H1 (cell line): ENCODE results near the gene CCDC171. TPM values are rescaled to one million over a fixed set of nuclear protein-coding genes. Genes with fewer than 3 reads are reported as not detected.

ENCODE experiments used
- CTCF ChIA-PET: fragments of 300-600 bp; sonication (Branson Sonifier 250); formaldehyde crosslinking; loops from one replicate; lab custom pipeline; 2021; ENCODE audit not compliant: partially characterized antibody; lab: Charles Lee
- POLR2A ChIA-PET: fragments of 300-600 bp; sonication (Branson Sonifier 250); formaldehyde crosslinking; loops from one replicate; lab custom pipeline; 2021; ENCODE audit warnings: inconsistent platforms; ENCODE audit not compliant: partially characterized antibody; lab: Charles Lee
- DNase-seq, 2 experiments: peaks; one replicate each; pipeline versions ENCODE4 v3.0.0 to v3.0.0-alpha.2; 2010 to 2022; ENCODE audit warnings: low spot score in 2 of 2, low read depth in 1 of 2, mixed read lengths in 1 of 2
- FAIRE-seq: peaks from 2 replicates; lab custom pipeline; 2011; peaks lifted over from hg19 to GRCh38; lab: Jason Lieb, UNC
- H2AFZ ChIP-seq: 2 replicates; pipeline ENCODE4 v1.8.1; 2012; ENCODE audit warnings: low read length, inconsistent platforms
- H2AK5ac ChIP-seq: 2 replicates; pipeline ENCODE4 v1.6.1; 2013; ENCODE audit warnings: low read depth, low read length
- H2BK120ac ChIP-seq: replicated peaks from 2 replicates; pipeline ENCODE3; 2013; ENCODE audit warnings: low read depth, low read length, inconsistent platforms
- H2BK12ac ChIP-seq: 2 replicates; pipeline ENCODE4 v1.6.1; 2013; ENCODE audit warnings: low read depth, low read length
- H2BK15ac ChIP-seq: 2 replicates; pipeline ENCODE4 v1.6.1; 2013; ENCODE audit warnings: low read length
- H2BK20ac ChIP-seq: 2 replicates; pipeline ENCODE4 v1.6.1; 2013; ENCODE audit warnings: low read length
- H2BK5ac ChIP-seq: 2 replicates; pipeline ENCODE4 v1.6.1; 2013; ENCODE audit warnings: low read depth, low read length
- H3K14ac ChIP-seq: 2 replicates; pipeline ENCODE4 v1.6.1; 2013; ENCODE audit warnings: inconsistent platforms; ENCODE audit not compliant: insufficient read length
- H3K18ac ChIP-seq: 2 replicates; pipeline ENCODE4 v1.6.1; 2013; ENCODE audit warnings: low read length; ENCODE audit errors: extremely low read depth
- H3K23ac ChIP-seq: 2 replicates; pipeline ENCODE4 v1.6.1; 2013; ENCODE audit warnings: inconsistent platforms; ENCODE audit not compliant: insufficient read length
- H3K23me2 ChIP-seq: 2 replicates; pipeline ENCODE4 v1.6.1; 2013; ENCODE audit warnings: low read depth, low read length
- H3K27ac ChIP-seq: 2 replicates; pipeline ENCODE4 v1.6.1; 2011; ENCODE audit warnings: low read depth, low read length, inconsistent platforms
- H3K27me3 ChIP-seq, 4 experiments: replicated peaks in 1 of 4; 1 replicate in 1 of 4; 2 replicates in 3 of 4; pipeline versions ENCODE4 v1.6.1 to v1.8.1; 2011 to 2013; ENCODE audit warnings: low read length in 3 of 4, mild to moderate bottlenecking in 3 of 4, inconsistent platforms in 2 of 4, mixed read lengths in 2 of 4, moderate library complexity in 1 of 4; ENCODE audit not compliant: control insufficient read depth in 3 of 4, insufficient read depth in 3 of 4; ENCODE audit errors: extremely low read depth in 1 of 4
- H3K36me3 ChIP-seq, 4 experiments: 2 replicates each; pipeline versions ENCODE4 v1.6.1 to v1.8.1; 2011 to 2013; ENCODE audit warnings: mild to moderate bottlenecking in 4 of 4, low read length in 3 of 4, moderate library complexity in 2 of 4, control low read depth in 1 of 4, inconsistent platforms in 1 of 4; ENCODE audit not compliant: insufficient read depth in 4 of 4, control insufficient read depth in 2 of 4
- H3K4ac ChIP-seq: replicated peaks from 2 replicates; pipeline ENCODE3; 2013; ENCODE audit warnings: low read length, low read depth, mixed read lengths, inconsistent platforms; ENCODE audit not compliant: insufficient read length
- H3K4me1 ChIP-seq, 4 experiments: replicated peaks in 1 of 4; 1 replicate in 1 of 4; 2 replicates in 3 of 4; pipeline versions ENCODE4 v1.6.1 to v1.8.1; 2011 to 2013; ENCODE audit warnings: low read length in 3 of 4, inconsistent platforms in 2 of 4, mixed read lengths in 1 of 4; ENCODE audit not compliant: insufficient read depth in 4 of 4, control insufficient read depth in 3 of 4
- H3K4me2 ChIP-seq, 2 experiments: 2 replicates each; pipeline versions ENCODE4 v1.6.1 to v1.8.1; 2011 to 2013; ENCODE audit warnings: low read depth in 2 of 2, low read length in 2 of 2, control low read depth in 1 of 2, inconsistent platforms in 1 of 2, mild to moderate bottlenecking in 1 of 2; ENCODE audit not compliant: insufficient read depth in 1 of 2
- H3K4me3 ChIP-seq, 4 experiments: fragments of 200-600, 300-600 bp in 1 of 4; sonication (generic), shearing (Covaris generic), sonication (Bioruptor Twin) in 1 of 4; 2 replicates each; pipeline versions ENCODE4 v1.5.1 to v1.8.1; 2011 to 2016; ENCODE audit warnings: low read length in 4 of 4, low read depth in 3 of 4, control low read depth in 2 of 4, inconsistent platforms in 2 of 4, mild to moderate bottlenecking in 2 of 4, mixed read lengths in 1 of 4, moderate library complexity in 1 of 4; ENCODE audit not compliant: insufficient read depth in 2 of 4; ENCODE audit errors: extremely low read depth in 1 of 4
- H3K56ac ChIP-seq: replicated peaks from 2 replicates; pipeline ENCODE3; 2013; ENCODE audit warnings: low read depth, mild to moderate bottlenecking, mixed read lengths, low read length, inconsistent platforms; ENCODE audit not compliant: insufficient read length
- H3K79me1 ChIP-seq: 2 replicates; pipeline ENCODE4 v1.6.1; 2013; ENCODE audit warnings: low read depth, low read length, control low read depth
- H3K79me2 ChIP-seq, 2 experiments: 2 replicates each; pipeline versions ENCODE4 v1.6.1 to v1.8.1; 2012 to 2013; ENCODE audit warnings: low read length in 2 of 2, mild to moderate bottlenecking in 2 of 2, inconsistent platforms in 1 of 2; ENCODE audit not compliant: insufficient read depth in 2 of 2, control insufficient read depth in 1 of 2
- H3K9ac ChIP-seq, 4 experiments: replicated peaks in 1 of 4; 1 replicate in 1 of 4; 2 replicates in 3 of 4; pipeline versions ENCODE4 v1.6.1 to v1.8.1; 2011 to 2013; ENCODE audit warnings: low read depth in 3 of 4, low read length in 3 of 4, control low read depth in 2 of 4, mild to moderate bottlenecking in 2 of 4, moderate library complexity in 2 of 4, inconsistent platforms in 1 of 4; ENCODE audit errors: extremely low read depth in 1 of 4
- H3K9me3 ChIP-seq, 2 experiments: 2 replicates each; pipeline versions ENCODE4 v1.6.1 to v1.8.1; 2012 to 2013; ENCODE audit warnings: mild to moderate bottlenecking in 2 of 2, moderate library complexity in 2 of 2, control low read depth in 1 of 2, inconsistent platforms in 1 of 2, low read depth in 1 of 2, low read length in 1 of 2, mixed read lengths in 1 of 2; ENCODE audit not compliant: insufficient read depth in 2 of 2
- H4K20me1 ChIP-seq, 2 experiments: replicated peaks in 1 of 2; 2 replicates each; pipeline versions ENCODE3 to v1.8.1; 2011 to 2013; ENCODE audit warnings: inconsistent platforms in 2 of 2, low read length in 2 of 2, mild to moderate bottlenecking in 1 of 2; ENCODE audit not compliant: insufficient read depth in 2 of 2, control insufficient read depth in 1 of 2
- H4K5ac ChIP-seq: 2 replicates; pipeline ENCODE4 v1.6.1; 2013; ENCODE audit warnings: low read length, low read depth, mixed read lengths, inconsistent platforms; ENCODE audit not compliant: insufficient read length
- H4K8ac ChIP-seq: 2 replicates; pipeline ENCODE4 v1.8.0; 2013; ENCODE audit warnings: mild to moderate bottlenecking, moderate library complexity, low read length, inconsistent platforms; ENCODE audit not compliant: insufficient read depth; ENCODE audit errors: extremely low read depth
- H4K91ac ChIP-seq: replicated peaks from 2 replicates; pipeline ENCODE3; 2013; ENCODE audit warnings: low read length, mixed read lengths, inconsistent platforms; ENCODE audit not compliant: insufficient read length
- BACH1 ChIP-seq: IDR thresholded peaks from 2 replicates; pipeline ENCODE4 v1.6.1; 2012; ENCODE audit warnings: low read length, improper control_type of control experiment
- BCL11A ChIP-seq, 2 experiments: IDR thresholded peaks; one replicate each; pipeline ENCODE4 v1.6.1; 2011; ENCODE audit warnings: low read depth in 2 of 2, low read length in 2 of 2, mild to moderate bottlenecking in 2 of 2
- CTBP2 ChIP-seq: IDR thresholded peaks from 2 replicates; pipeline ENCODE4 v1.7.0; 2011; ENCODE audit warnings: borderline replicate concordance, mild to moderate bottlenecking, moderate library complexity, mixed read lengths, low read length; ENCODE audit not compliant: insufficient read depth, insufficient read length
- EP300 ChIP-seq, 2 experiments: IDR thresholded peaks; 1 replicate in 1 of 2; 2 replicates in 1 of 2; pipeline ENCODE4 v1.6.1; 2011 to 2012; ENCODE audit warnings: low read depth in 2 of 2, low read length in 2 of 2, mild to moderate bottlenecking in 2 of 2, borderline replicate concordance in 1 of 2, inconsistent platforms in 1 of 2, moderate library complexity in 1 of 2
- GTF2F1 ChIP-seq: IDR thresholded peaks from 2 replicates; pipeline ENCODE4 v1.6.1; 2012; ENCODE audit warnings: low read depth, low read length, improper control_type of control experiment, borderline replicate concordance
- HDAC6 ChIP-seq: IDR thresholded peaks from one replicate; pipeline ENCODE4 v1.7.1; 2012; ENCODE audit warnings: low read depth, mild to moderate bottlenecking, inconsistent platforms, low read length, moderate library complexity
- KDM4A ChIP-seq: IDR thresholded peaks from one replicate; pipeline ENCODE4 v1.7.1; 2012; ENCODE audit warnings: low read depth, mild to moderate bottlenecking, moderate library complexity, low read length, inconsistent platforms; ENCODE audit not compliant: severe bottlenecking
- POLR2A ChIP-seq, 2 experiments: IDR thresholded peaks; 1 replicate in 1 of 2; 2 replicates in 1 of 2; pipeline ENCODE4 v1.6.1; 2011; ENCODE audit warnings: low read depth in 2 of 2, low read length in 2 of 2, mild to moderate bottlenecking in 2 of 2; ENCODE audit errors: control extremely low read depth in 1 of 2
- RBBP5 ChIP-seq: IDR thresholded peaks from 2 replicates; pipeline ENCODE4 v1.7.1; 2012; ENCODE audit warnings: low read depth, mild to moderate bottlenecking, inconsistent platforms, low read length, moderate library complexity, borderline replicate concordance
- SIX5 ChIP-seq: IDR thresholded peaks from 2 replicates; pipeline ENCODE4 v1.6.1; 2011; ENCODE audit warnings: mild to moderate bottlenecking, low read depth, low read length
- SRF ChIP-seq: IDR thresholded peaks from 2 replicates; pipeline ENCODE4 v1.6.1; 2011; ENCODE audit warnings: mild to moderate bottlenecking, low read depth, low read length, moderate library complexity
- TBP ChIP-seq: IDR thresholded peaks from 2 replicates; pipeline ENCODE4 v1.6.1; 2011; ENCODE audit warnings: low read depth, low read length, improper control_type of control experiment
- ZNF274 ChIP-seq: IDR thresholded peaks from 2 replicates; pipeline ENCODE4 v1.7.0; 2012; ENCODE audit warnings: low read length, borderline replicate concordance; ENCODE audit errors: extremely low read depth
- polyA plus RNA-seq, 7 experiments: library from polyadenylated mRNA; depleted of rRNA in 3 of 7; stranded (reverse) in 5 of 7; unstranded in 2 of 7; fragments of >200 nt in 5 of 7; fragments of 200-250 nt in 2 of 7; gene quantifications; 1 replicate in 5 of 7; 2 replicates in 1 of 7; 4 replicates in 1 of 7; pipeline versions ENCODE4 v1.2.1 to v1.2.3, GENCODE V29; 2011 to 2013; ENCODE audit warnings: missing spikeins in 2 of 7, mixed read lengths in 2 of 7
- total RNA-seq: library from RNA; stranded (reverse); fragmentation: NEBNext Ultra II Directional; extraction: Animal tissue kit (Norgen Biotek cat#: 25700); gene quantifications from 2 replicates; pipeline ENCODE4 v1.2.1, GENCODE V29; 2021
- TF ChIP-seq, protein P1 (sequence below): IDR thresholded peaks from 2 replicates; pipeline ENCODE4 v1.6.1; 2011; ENCODE audit warnings: low read depth, mild to moderate bottlenecking, low read length; ENCODE audit not compliant: insufficient read depth
- TF ChIP-seq, protein P2 (sequence below): IDR thresholded peaks from 2 replicates; pipeline ENCODE4 v1.6.1; 2011; ENCODE audit warnings: low read length, improper control_type of control experiment

The CCDC171 gene
- total and polyA plus RNA-seq, 2 of the 8 experiments (the other 6 are each of a cell fraction or from before 2014, with no cell fraction given): 0.83 to 2.3 TPM

DNA sequence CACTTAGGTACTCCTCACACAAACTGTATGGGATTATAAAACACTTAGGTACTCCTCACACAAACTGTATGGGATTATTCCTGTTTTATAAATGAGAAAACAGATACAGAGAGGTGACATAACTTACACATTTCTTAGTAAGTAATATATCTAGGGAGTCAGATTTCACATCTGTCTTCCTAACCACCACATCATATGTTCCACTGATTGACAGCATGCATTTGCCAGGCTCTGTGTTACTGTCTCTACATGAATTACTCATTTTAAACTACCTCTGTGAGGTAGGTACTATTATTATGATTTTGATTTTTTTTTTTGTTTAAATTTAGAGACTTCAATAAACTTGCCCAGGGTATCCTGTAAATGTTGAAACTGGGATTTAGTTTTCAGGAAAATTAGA is 232.7 kb downstream of the CCDC171 start:
- Histone ChIP-seq H2AK5ac (no peak overlapping the region), H2BK15ac (no peak overlapping the region), H4K91ac (no peak overlapping the region), H3K14ac (no peak overlapping the region), H3K56ac (no peak overlapping the region), H3K9ac (no peak overlapping the region), H4K8ac (no peak overlapping the region), H2BK12ac (no peak overlapping the region), H3K27ac (no peak overlapping the region), H3K36me3 (no peaks in the 10 kb centered on the region), H3K4ac (no peak overlapping the region), H3K4me1 (no peaks in the 10 kb centered on the region), H4K5ac (no peak overlapping the region), H2BK120ac (no peak overlapping the region), H3K23me2 (no peaks in the 10 kb centered on the region), H3K9me3 (no peaks in the 10 kb centered on the region), H3K23ac (no peak overlapping the region), H3K4me3 (no peak overlapping the region), H3K4me2 (no peak overlapping the region), H3K18ac (no peak overlapping the region), H2BK20ac (no peak overlapping the region), H2BK5ac (no peak overlapping the region), H3K79me1 (no peaks in the 10 kb centered on the region), H3K79me2 (no peaks in the 10 kb centered on the region), H4K20me1 (no peaks in the 10 kb centered on the region), H2AFZ (no peak overlapping the region), H3K27me3 (no peaks in the 10 kb centered on the region)
- ChIA-PET CTCF (no interaction called here), POLR2A (no interaction called here)
- FAIRE-seq: no peak
- DNase-seq: no peak
- TF ChIP-seq EP300 (IDR thresholded peaks at IDR 0.05; ENCODE audit: borderline replicate concordance in 1 of 2, low read depth in 2 of 2, low read length in 2 of 2) (no peak), POLR2A (IDR thresholded peaks at IDR 0.05; ENCODE audit: control extremely low read depth in 1 of 2, low read depth in 2 of 2, low read length in 2 of 2) (no peak), BCL11A (IDR thresholded peaks at IDR 0.05; ENCODE audit: low read depth in 2 of 2, low read length in 2 of 2) (no peak), SRF (no peak), CTBP2 (no peak), KDM4A (no peak), TBP (no peak), ZNF274 (no peak), SIX5 (no peak), HDAC6 (no peak), RBBP5 (no peak), BACH1 (no peak), GTF2F1 (no peak)
- TF ChIP-seq, protein P1, sequence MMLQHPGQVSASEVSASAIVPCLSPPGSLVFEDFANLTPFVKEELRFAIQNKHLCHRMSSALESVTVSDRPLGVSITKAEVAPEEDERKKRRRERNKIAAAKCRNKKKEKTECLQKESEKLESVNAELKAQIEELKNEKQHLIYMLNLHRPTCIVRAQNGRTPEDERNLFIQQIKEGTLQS: no peak
- TF ChIP-seq, protein P2, sequence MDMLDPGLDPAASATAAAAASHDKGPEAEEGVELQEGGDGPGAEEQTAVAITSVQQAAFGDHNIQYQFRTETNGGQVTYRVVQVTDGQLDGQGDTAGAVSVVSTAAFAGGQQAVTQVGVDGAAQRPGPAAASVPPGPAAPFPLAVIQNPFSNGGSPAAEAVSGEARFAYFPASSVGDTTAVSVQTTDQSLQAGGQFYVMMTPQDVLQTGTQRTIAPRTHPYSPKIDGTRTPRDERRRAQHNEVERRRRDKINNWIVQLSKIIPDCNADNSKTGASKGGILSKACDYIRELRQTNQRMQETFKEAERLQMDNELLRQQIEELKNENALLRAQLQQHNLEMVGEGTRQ: no peak
